Frontal cortex (tissue), 4 donors: ENCODE measurements around the gene ZFTA. TPM values are rescaled to one million over a fixed set of nuclear protein-coding genes. Genes with fewer than 3 reads are reported as not detected.
A peak's percentile ranks its signal among the peaks of the same experiment; 100 is the strongest.
"Not testable (repeated sequence)": the region's sequence is repeated elsewhere in the genome, so short reads cannot be mapped to it uniquely, and the experiment has no call there.

Source experiments
- DNase-seq, 2 donors: peaks; one replicate each; pipeline ENCODE4 v3.0.0; 2012; ENCODE audit warnings: low spot score in 2 of 2
- FAIRE-seq: peaks from 2 replicates; lab custom pipeline; 2012; peaks lifted over from hg19 to GRCh38; lab: Jason Lieb, UNC
- total RNA-seq: library from RNA; depleted of rRNA; stranded (reverse); fragments of >200 nt; gene quantifications from one replicate; pipeline ENCODE4 v1.2.3, GENCODE V29; 2014
- donor health status: control.
- donor health status: control.
- donor health status: control.

ZFTA gene
- total RNA-seq, result 55.8 TPM

GRCh38 chr11:63768237-63769041 lies at the start of gene ZFTA:
ZFTA (minus strand) TSS chr11:63768775; CDS start chr11:63768622, 153 bp downstream.
- peak; percentile 83 to 84 for DNase-seq
- no peak for FAIRE-seq

DNA sequence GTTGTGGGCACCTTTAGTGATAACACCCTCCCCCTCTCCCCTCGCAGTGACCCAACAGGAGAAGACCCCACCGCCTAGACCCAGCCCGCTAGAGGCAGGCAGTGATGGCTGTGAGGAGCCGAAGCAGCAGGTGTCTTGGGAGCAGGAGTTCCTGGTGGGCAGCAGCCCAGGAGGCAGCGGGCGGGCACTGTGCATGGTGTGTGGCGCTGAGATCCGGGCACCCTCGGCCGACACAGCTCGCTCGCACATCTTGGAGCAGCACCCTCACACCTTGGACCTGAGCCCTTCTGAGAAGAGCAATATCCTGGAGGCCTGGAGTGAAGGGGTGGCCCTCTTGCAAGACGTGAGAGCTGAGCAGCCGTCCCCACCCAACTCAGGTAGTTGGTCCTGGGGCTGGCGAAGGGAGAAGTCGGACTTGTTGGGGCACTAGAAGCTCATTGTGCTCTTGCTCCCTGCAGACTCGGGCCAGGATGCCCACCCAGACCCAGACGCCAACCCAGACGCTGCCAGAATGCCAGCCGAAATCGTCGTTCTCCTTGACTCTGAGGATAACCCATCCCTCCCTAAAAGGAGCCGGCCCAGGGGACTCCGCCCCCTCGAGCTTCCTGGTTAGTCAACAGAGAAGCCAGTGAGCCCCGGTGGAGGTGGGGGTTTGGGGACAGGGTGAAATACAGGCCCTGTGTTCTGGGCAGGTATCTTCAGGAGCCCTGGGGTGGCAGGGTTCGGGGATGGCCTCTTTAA lies 49.4 kb upstream of the ZFTA start:
- DNase-seq (no peak), FAIRE-seq (no peak)

DNA sequence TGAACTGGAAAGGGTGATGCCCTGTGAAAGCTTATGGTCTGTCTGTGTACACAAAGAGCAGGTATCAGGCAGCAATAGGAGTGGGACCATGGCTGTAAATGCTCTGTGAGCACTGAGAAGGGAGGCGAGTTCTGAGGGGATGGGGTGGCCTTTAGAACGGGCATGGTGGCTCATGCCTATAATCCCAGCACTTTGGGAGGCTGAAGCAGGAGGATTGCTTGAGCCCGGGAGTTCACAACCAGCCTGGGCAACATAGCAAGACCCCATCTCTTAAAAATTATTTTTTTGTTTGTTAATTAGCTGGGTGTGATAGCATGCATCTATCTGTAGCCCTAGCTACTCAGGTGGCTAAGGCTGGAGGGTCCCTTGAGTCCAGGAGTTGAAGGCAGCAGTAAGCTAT lies 48.2 kb upstream of the ZFTA start:
- FAIRE-seq (no peak), DNase-seq (no peak)

GRCh38 chr11:63816166-63816565 lies 47.6 kb upstream of the ZFTA start:
- no peak for DNase-seq
- FAIRE-seq, result no peak

DNA sequence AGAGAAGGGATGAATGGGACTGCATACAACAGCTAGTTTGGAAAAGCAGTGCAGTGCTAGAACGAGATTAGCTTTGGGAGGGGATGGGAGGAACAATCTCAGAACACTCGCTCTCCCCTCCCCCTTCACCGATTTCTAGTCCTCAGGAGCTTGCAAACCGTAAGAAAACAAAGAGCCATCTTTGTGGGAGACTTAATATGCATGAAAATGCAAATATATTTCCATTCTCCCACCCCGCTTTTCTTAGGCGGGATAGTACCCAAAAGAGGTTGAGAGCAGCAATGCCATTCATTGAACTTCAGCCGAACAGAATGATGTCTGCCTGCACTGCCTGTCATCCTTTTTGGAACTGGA lies 45.8 kb upstream of the ZFTA start:
- DNase-seq (no peak), FAIRE-seq (no peak)

DNA sequence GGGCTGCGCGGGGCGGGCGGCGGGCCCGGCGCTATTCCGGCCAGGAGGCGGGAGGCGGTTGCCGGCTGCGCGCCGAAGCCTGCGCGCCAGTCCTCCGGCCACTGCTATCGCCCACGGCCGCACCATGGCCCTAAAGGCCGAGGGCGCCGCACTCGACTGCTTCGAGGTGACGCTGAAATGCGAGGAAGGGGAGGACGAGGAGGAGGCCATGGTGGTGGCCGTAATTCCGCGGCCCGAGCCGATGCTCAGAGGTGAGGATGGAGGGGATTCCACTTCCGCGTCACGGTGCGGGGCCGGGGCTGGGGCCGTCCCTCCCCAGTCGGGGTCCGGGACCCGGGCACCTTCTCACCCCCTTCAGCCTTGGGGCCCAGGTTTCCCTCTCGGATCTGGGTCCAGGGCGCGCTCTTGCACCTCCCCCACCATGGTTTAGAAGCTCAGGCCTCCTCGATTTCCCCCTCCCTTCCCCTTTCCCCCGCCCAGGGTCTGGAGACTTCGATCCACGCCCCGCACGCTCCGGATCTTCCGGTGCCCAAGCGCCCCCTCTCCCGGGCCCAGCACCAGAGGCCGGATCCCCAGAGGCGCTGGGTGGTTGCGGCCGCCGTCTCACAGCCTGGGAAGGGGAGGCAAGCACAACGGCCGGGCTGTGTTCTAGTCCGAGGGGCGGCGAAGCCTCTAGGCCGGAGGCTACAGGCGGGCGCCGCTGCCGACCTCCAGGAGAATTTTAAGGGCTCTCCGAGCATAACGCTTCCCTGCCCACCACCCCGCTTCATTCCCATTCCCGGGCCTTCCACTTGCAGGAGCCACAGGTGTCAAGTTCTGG lies 45.2 kb upstream of the ZFTA start:
- FAIRE-seq, result no peak
- peak; percentile 71 to 73 for DNase-seq

- DNase-seq, result peak; percentile 97 to 98
Observed at GRCh38 chr11:63813035-63813562, 44.5 kb upstream of the ZFTA start, which contains the start of gene SPINDOC. SPINDOC (plus strand) TSS chr11:63813456; CDS start chr11:63813687, 231 bp downstream.

GRCh38 chr11:63811522-63811921 lies 42.9 kb upstream of the ZFTA start:
- no peak for DNase-seq

More at GRCh38 chr11:63813035-63813562, 44.5 kb upstream of the ZFTA start, which contains the start of gene SPINDOC:
- FAIRE-seq, result no peak

GRCh38 chr11:63810383-63810782 lies 41.8 kb upstream of the ZFTA start:
- DNase-seq, FAIRE-seq: not testable (repeated sequence)

More at GRCh38 chr11:63811522-63811921, 42.9 kb upstream of the ZFTA start:
- no peak for FAIRE-seq

DNA sequence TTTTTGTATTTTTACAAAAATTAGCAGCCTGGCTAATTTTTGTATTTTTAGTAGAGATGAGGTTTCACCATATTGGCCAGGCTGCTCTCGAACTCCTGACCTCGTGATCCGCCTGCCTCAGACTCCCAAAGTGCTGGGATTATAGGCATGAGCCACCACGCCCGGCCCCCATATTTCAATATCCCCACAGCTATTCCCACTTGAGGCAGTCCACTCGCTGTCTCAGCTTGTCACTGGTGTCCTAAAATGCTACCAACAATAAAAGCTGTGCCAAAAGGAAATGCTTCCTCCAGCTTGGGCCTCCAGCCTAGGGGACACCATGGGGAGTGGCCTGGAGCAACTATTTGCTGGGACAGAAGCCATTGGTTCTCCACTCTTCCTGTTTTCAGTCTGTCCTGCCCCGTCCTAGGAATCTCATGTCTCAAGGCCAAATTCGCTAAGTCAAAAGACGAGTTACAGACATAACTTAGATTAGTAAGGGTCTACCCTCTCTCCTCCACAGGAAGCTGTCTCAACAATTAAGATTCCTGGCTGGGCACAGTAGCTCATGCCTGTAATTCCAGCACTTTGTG lies 37.4 kb upstream of the ZFTA start:
- FAIRE-seq (no peak), DNase-seq (no peak)

GRCh38 chr11:63804259-63804658 lies 35.7 kb upstream of the ZFTA start:
- DNase-seq (no peak), FAIRE-seq (no peak)

DNA sequence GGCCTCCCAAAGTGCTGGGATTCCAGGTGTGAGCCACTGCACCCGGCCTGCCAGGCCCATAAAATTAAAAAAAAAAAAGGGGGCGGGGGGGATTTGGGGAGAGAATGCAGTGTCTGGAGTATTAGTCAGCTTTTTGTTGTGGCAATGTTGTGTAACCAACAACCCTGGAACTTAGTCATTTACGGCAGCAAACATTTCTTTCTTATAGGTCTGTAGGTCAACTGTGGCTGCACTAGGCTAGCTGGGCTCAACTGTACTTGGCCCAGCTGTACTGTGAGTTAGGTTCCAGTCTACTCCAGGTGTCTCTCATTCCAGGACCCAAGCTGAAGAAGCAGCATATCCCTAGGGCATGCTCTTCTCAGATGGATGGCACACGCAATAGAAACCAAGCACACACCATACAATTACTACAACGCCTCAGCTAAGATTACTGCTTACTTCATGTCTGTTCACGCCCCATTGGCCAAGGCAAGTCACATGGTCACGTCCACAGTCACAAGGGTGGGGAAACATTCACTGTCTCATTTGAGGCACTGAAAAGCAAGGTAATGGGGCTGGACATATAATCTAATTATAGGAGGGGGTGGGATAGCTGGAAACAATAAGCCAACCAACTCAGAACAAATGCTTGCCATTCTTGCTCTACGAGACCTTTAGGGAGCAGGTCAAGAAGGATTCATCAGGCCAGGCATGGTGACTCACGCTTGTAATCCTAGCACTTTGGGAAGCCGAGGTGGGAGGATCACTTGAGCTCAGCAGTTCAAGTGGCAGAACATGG lies 34.3 kb upstream of the ZFTA start:
- FAIRE-seq, result no peak
- no peak for DNase-seq

DNA sequence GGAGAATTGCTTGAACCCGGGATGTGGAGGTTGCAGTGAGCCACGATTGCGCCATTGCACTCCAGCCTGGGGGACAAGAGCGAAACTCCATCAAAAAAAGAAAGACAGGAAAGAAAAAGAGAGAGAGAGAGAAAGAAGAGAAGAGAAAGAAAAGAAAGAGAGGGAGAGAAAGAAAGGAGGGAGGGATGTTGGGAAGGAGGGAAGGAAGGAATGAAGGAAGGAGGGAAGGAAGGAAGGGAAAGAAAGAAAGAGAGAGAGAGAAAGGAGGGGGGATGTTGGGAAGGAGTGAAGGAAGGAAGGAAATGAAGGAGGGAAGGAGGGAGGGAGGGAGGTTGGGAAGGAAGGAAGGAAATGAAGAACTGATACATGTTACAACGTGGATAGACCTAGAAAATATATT lies 32.3 kb upstream of the ZFTA start:
- FAIRE-seq, result no peak

DNA sequence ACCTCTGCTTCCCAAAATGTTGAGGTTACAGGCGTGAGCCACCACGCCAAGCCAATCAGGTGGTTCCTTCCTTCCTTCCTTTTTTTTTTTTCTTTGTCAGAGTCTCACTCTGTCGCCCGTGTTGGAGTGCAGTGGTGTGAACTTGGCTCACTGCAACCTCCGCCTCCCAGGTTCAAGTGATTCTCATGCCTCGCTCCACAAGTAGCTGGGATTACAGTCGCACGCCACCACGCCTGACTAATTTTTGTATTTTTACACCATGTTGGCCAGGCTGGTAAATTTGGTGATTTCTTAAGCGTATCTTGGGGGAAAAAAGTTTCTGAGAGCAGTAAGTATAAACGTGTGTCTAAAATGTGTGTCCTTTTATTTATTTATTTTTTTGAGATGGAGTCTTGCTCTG lies 26.5 kb upstream of the ZFTA start:
- no peak for DNase-seq
- no peak for FAIRE-seq

More for the DNA sequence above, 32.3 kb upstream of the ZFTA start:
- no peak for DNase-seq

- DNase-seq, result no peak
- FAIRE-seq, result no peak
Observed at GRCh38 chr11:63793161-63793560, 24.6 kb upstream of the ZFTA start.

DNA sequence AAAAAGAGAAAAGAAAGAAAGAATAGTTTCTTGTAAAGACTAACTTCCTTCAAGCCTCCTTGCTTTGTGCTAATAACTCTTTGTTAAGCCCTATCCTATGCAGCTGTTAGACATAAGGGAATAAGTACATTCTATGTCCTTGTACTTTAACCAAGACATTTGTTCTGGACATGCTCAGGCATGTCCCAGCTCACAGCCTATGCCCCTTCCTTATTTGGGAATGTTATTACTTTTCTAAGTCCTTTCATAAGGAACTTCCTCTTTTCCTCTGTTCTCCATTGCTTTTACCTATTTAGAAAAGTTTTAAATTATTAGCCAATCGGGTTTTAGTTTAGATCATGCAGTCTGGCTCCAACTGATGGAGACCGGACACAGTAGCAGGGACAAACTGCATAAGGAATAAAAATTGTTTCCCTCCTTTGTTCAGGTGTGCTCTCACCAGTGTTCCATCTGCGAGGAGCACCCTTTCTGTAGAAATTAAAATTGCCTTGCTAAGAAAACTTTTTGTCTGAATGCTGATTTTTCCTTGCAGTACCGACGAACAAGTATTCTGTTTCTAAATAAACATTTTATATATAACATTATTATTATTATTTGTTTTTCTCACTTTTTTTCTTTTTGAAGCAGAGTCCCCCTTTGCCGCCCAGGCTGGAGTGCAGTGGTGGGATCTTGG lies 23.1 kb upstream of the ZFTA start:
- DNase-seq (no peak), FAIRE-seq (no peak)

DNA sequence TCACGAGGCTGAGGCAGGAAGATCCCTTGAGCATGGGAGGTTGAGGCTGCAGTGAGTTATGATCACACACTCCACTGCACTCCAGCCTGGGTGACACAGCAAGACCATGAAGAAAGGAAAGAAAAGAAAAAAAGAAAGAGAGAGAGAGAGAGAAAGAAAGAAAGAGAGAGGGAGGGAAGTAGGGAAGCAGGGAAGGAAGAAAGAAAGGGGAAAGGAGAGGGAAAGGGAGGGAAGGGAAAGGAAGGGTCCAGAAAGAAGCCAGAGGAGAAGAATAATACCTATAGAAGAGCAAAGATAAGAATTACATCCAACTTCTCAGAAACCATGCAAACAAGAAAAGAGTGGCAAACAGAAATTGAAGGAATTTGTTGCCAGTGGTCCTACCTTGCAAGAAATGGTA lies 17.2 kb upstream of the ZFTA start:
- no peak for FAIRE-seq
- no peak for DNase-seq

- no peak for FAIRE-seq
- no peak for DNase-seq
Observed at GRCh38 chr11:63783925-63784592, 15.5 kb upstream of the ZFTA start.
